VCaP (cell line): ENCODE measurements around the gene FIBCD1.

Experiments
- H3K27ac ChIP-seq: fragments of 450-650 bp; 2 replicates; pipeline ENCODE4 v1.5.1; 2017
- TF ChIP-seq, protein P1 (sequence below): fragments of 450-650 bp; conservative IDR thresholded peaks from 2 replicates; pipeline ENCODE4 v1.5.1; 2017; ENCODE audit warnings: mild to moderate bottlenecking, moderate library complexity

The FIBCD1 gene

DNA sequence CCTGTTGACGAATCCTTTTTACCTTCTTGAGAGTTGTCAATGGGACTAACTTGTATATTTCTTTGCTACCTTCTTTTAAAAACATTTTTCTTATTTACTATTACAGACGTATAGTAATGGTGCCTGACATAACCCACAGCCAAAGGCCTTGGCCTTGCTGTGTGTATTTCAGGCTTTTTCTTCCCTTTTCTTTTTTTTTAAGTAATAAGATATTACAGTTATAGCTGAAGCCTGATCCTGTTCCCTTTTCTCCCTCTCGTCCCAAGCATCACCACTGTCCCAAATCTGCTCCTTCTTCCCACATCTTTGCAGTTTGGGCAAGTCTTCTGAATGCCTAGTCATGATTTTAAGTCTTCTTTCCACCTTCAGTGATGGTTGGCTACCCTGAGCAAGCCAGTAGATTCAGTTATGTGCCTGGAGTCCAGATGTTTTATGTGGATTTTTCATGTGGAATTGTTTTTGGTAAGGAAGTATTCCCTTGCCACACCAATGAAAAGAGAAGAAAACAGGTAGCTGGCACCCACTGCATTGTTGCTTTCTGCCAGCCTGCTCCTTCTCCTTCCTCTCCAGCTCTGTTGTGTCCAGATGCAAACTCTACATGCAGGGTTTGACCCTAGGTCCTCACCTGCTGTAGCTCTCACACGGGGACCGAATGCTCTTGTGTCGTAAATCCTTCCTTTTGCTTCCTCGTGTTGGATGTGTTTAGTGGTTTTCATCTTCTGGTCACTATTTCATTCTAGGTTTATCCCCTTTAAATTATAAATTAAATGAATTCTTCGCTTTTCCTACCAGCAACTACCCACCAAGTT is 77.5 kb downstream of the FIBCD1 start:
- H3K27ac ChIP-seq = no peak overlapping the region
- TF ChIP-seq, protein P1, sequence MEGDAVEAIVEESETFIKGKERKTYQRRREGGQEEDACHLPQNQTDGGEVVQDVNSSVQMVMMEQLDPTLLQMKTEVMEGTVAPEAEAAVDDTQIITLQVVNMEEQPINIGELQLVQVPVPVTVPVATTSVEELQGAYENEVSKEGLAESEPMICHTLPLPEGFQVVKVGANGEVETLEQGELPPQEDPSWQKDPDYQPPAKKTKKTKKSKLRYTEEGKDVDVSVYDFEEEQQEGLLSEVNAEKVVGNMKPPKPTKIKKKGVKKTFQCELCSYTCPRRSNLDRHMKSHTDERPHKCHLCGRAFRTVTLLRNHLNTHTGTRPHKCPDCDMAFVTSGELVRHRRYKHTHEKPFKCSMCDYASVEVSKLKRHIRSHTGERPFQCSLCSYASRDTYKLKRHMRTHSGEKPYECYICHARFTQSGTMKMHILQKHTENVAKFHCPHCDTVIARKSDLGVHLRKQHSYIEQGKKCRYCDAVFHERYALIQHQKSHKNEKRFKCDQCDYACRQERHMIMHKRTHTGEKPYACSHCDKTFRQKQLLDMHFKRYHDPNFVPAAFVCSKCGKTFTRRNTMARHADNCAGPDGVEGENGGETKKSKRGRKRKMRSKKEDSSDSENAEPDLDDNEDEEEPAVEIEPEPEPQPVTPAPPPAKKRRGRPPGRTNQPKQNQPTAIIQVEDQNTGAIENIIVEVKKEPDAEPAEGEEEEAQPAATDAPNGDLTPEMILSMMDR = no peak

DNA sequence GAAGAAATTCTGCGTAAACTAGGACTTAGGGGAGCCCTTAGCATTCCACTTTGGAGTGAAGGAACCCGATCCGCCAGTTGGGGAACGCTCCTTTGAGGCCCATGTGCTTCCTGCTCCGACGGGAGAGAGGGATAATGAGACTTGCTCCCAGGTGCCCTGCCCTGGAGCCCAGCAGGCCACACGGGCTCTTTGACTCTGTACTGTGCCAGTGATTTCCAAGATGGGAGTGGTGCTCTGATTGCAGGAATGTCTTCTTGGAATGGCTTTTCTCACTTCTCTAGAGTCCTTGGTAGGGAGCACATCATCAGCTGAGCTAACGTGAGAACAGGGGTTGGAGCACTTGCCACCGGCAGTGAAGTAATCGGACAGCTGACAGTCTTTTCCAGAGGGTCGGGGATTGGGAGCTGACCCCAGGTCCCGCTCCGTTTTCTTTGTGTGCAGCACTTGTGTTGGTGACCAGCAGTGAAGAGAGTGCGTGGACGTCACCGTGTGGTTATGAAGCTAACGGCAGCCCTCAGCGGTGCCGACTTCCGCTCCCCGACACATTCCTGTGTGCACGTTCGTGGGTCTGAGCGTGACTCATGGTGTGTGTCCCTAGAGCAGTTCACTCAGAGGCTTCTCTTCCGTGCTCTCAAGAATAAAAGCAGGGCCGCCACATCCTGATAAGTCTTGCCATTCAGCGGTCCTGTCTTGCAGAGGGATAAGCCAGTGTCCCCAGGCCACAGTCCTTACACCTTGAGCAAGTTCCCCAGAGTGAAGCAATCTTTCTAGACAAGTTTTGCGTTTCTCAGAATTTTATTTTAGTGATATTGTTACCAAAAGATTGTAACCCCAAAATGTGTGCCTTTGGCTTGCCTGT is 78.4 kb downstream of the FIBCD1 start:
- TF ChIP-seq, protein P1 = no peak
- no peak overlapping the region for H3K27ac ChIP-seq

- H3K27ac ChIP-seq = no peak overlapping the region
- TF ChIP-seq, protein P1 = no peak
Observed at GRCh38 chr9:130858739-130859705, 80.0 kb downstream of the FIBCD1 start.

GRCh38 chr9:130857864-130858738 is 80.9 kb downstream of the FIBCD1 start:
- H3K27ac ChIP-seq = no peak overlapping the region
- TF ChIP-seq, protein P1 = no peak

GRCh38 chr9:130856474-130856873 is 82.6 kb downstream of the FIBCD1 start:
- no peak overlapping the region for H3K27ac ChIP-seq
- TF ChIP-seq, protein P1 = no peak

DNA sequence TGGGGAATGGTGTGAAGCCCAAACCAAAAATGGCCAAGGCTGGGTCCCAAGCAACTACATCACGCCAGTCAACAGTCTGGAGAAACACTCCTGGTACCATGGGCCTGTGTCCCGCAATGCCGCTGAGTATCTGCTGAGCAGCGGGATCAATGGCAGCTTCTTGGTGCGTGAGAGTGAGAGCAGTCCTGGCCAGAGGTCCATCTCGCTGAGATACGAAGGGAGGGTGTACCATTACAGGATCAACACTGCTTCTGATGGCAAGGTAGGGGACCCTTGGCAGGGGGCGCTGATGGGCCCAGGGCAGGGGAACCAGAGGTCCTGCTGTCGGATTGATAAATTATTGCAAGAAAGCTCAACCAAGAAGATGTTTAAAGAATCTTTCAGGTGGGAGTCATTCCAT is 84.2 kb downstream of the FIBCD1 start:
- TF ChIP-seq, protein P1 = no peak
- H3K27ac ChIP-seq = no peak overlapping the region
